Upper lobe of right lung (tissue), 1 donor: Measurements from ENCODE around the gene TRAPPC3L. TPM values are rescaled to one million over a fixed set of nuclear protein-coding genes. Genes with fewer than 3 reads are reported as not detected.

ENCODE experiments used
- total RNA-seq: library from RNA; stranded (reverse); fragmentation: NEBNext Ultra II Directional; extraction: Animal tissue kit (Norgen Biotek cat#: 25700); gene quantifications from one replicate; pipeline ENCODE4 v1.2.1, GENCODE V29; 2021
- donor health status: DM: no; HTN: yes; CAD: no; lungs with severe emphysema.

TRAPPC3L gene
- total RNA-seq, 1 donor from 2014 or later = 0.64 TPM

Other genes starting within 250 kb of the TRAPPC3L start
- gene DSE, start 174.7 kb downstream of the TRAPPC3L start, total RNA-seq = 47.6 TPM
- gene CALHM6, start 84.3 kb downstream of the TRAPPC3L start, total RNA-seq = 3.6 TPM
- 1.9 TPM for gene CALHM5, start 34.0 kb downstream of the TRAPPC3L start, total RNA-seq
- not detected for gene CALHM4, start 8.1 kb upstream of the TRAPPC3L start, total RNA-seq
- 37.4 TPM for gene RWDD1, start 25.8 kb upstream of the TRAPPC3L start, total RNA-seq
- 0.72 TPM for gene RSPH4A, start 70.8 kb upstream of the TRAPPC3L start, total RNA-seq
- gene ZUP1, start 123.1 kb upstream of the TRAPPC3L start, total RNA-seq = 11.0 TPM
- 18.1 TPM for gene KPNA5, start 135.5 kb upstream of the TRAPPC3L start, total RNA-seq
- gene FAM162B, start 220.0 kb upstream of the TRAPPC3L start, total RNA-seq = 13.2 TPM